Caco-2 (cell line): ENCODE results near the gene EMX1. TPM values are rescaled to one million over a fixed set of nuclear protein-coding genes. Genes with fewer than 3 reads are reported as not detected.

ENCODE experiments used
- BruUV-seq: library from RNA; stranded (reverse); fragments of 400-500 nt; replicated peaks from 2 replicates; lab custom pipeline; 2021; lab: Mats Ljungman, UMichigan
- CTCF ChIA-PET: fragments of 300-600 bp; sonication (Branson Sonifier 250); formaldehyde crosslinking; loops from one replicate; lab custom pipeline; 2022; ENCODE audit warnings: antibody characterized with exemption; lab: Charles Lee
- POLR2A ChIA-PET: fragments of 300-600 bp; sonication (Branson Sonifier 250); formaldehyde crosslinking; loops from one replicate; lab custom pipeline; 2022; ENCODE audit warnings: antibody characterized with exemption; lab: Charles Lee
- DNase-seq, 2 experiments: peaks; one replicate each; pipeline versions ENCODE4 v3.0.0 to v3.0.0-alpha.2; 2020 to 2022
- H3K27me3 ChIP-seq: replicated peaks from 2 replicates; pipeline ENCODE4 v1.6.0; 2011; ENCODE audit warnings: low read length; ENCODE audit not compliant: control insufficient read depth, insufficient read depth
- H3K36me3 ChIP-seq: 2 replicates; pipeline ENCODE4 v1.5.1; 2011; ENCODE audit warnings: low read length; ENCODE audit not compliant: control insufficient read depth, insufficient read depth
- H3K4me1 ChIP-seq: fragments of 250-450 bp; sonication (Bioruptor Pico); 2 replicates; pipeline ENCODE4 v1.5.1; 2020; ENCODE audit warnings: mild to moderate bottlenecking
- H3K4me3 ChIP-seq: 2 replicates; pipeline ENCODE4 v1.5.1; 2011; ENCODE audit warnings: low read depth, mild to moderate bottlenecking, control low read depth, low read length
- H3K9me3 ChIP-seq: fragments of 250-450 bp; sonication (Bioruptor Pico); 2 replicates; pipeline ENCODE4 v1.5.1; 2020; ENCODE audit warnings: mild to moderate bottlenecking, moderate library complexity
- H3K27ac Mint-ChIP-seq: one replicate; pipeline ENCODE4 v1.8.0; 2022; ENCODE audit warnings: mixed read lengths; ENCODE audit not compliant: unreplicated experiment
- H3K27me3 Mint-ChIP-seq: one replicate; pipeline ENCODE4 v1.8.0; 2022; ENCODE audit warnings: mixed read lengths; ENCODE audit not compliant: insufficient read depth, unreplicated experiment
- H3K36me3 Mint-ChIP-seq: one replicate; pipeline ENCODE4 v1.8.0; 2022; ENCODE audit warnings: mild to moderate bottlenecking, mixed read lengths; ENCODE audit not compliant: insufficient read depth, unreplicated experiment
- H3K4me1 Mint-ChIP-seq: one replicate; pipeline ENCODE4 v1.8.0; 2022; ENCODE audit warnings: low read depth, mixed read lengths; ENCODE audit not compliant: unreplicated experiment
- H3K4me3 Mint-ChIP-seq: one replicate; pipeline ENCODE4 v1.8.0; 2022; ENCODE audit warnings: mild to moderate bottlenecking, moderate library complexity, mixed read lengths; ENCODE audit not compliant: unreplicated experiment
- H3K9me3 Mint-ChIP-seq: one replicate; pipeline ENCODE4 v1.8.0; 2022; ENCODE audit warnings: mixed read lengths; ENCODE audit not compliant: unreplicated experiment
- intact Hi-C: fragments of 100-400 bp; cut with micrococcal nuclease; formaldehyde crosslinking; loops from one replicate; pipeline ENCODE4 v1.10.0; 2022; ENCODE audit not compliant: unreplicated experiment
- total RNA-seq: library from RNA; stranded (reverse); gene quantifications from 2 replicates; pipeline ENCODE4 v1.2.3, GENCODE V29; 2022
- TF ChIP-seq, protein P1 (sequence below), 2 experiments: fragments of 200-600 bp in 1 of 2; IDR thresholded peaks; 1 replicate in 1 of 2; 2 replicates in 1 of 2; pipeline versions ENCODE4 v1.5.1 to v1.8.0; 2011 to 2022; ENCODE audit warnings: antibody characterized with exemption in 1 of 2, control low read depth in 1 of 2, inconsistent platforms in 1 of 2, low read depth in 1 of 2, low read length in 1 of 2, mild to moderate bottlenecking in 1 of 2, moderate library complexity in 1 of 2; ENCODE audit not compliant: insufficient read depth in 1 of 2, severe bottlenecking in 1 of 2, unreplicated experiment in 1 of 2

The EMX1 gene
- total RNA-seq, 1 experiment from 2014 or later = 3.6 TPM

DNA sequence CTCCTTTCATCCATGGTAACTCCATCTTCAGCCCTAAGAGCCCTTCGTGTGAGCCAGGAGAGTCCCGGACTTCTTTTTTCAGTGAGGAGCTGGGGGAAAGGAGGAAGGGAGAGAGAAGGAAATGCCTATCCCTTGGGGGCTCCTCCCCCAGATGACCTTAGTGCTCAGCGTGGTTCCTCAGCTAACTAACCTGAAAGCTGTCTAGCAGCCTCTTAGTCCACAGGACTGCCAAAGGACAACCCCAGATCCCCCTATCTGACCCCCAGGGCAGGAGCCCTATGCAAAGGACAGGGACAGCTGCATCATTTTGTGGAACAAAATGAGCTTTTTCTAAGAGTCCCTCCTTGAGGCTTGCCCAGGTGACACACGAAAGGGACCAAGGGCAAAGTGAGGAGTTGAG, 22.2 kb upstream of the EMX1 start:
- no peaks in the 10 kb centered on the region for H3K27me3 ChIP-seq
- no peaks in the 10 kb centered on the region; the same call in 1 of the 2 replicates for H3K36me3 ChIP-seq
- Mint-ChIP-seq H3K9me3 (no peaks in the 10 kb centered on the region), H3K36me3 (peaks cover 5% of the 10 kb centered on the region), H3K4me1 (peaks cover 7% of the 10 kb centered on the region), H3K27me3 (peaks cover 7% of the 10 kb centered on the region), H3K27ac (no peak overlapping the region), H3K4me3 (no peak overlapping the region)
- TF ChIP-seq, protein P1, sequence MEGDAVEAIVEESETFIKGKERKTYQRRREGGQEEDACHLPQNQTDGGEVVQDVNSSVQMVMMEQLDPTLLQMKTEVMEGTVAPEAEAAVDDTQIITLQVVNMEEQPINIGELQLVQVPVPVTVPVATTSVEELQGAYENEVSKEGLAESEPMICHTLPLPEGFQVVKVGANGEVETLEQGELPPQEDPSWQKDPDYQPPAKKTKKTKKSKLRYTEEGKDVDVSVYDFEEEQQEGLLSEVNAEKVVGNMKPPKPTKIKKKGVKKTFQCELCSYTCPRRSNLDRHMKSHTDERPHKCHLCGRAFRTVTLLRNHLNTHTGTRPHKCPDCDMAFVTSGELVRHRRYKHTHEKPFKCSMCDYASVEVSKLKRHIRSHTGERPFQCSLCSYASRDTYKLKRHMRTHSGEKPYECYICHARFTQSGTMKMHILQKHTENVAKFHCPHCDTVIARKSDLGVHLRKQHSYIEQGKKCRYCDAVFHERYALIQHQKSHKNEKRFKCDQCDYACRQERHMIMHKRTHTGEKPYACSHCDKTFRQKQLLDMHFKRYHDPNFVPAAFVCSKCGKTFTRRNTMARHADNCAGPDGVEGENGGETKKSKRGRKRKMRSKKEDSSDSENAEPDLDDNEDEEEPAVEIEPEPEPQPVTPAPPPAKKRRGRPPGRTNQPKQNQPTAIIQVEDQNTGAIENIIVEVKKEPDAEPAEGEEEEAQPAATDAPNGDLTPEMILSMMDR (IDR thresholded peaks at IDR 0.05; ENCODE audit: insufficient read depth in 1 of 2, low read depth in 1 of 2, low read length in 1 of 2, severe bottlenecking in 1 of 2, unreplicated experiment in 1 of 2) = no peak
- no peak for DNase-seq
- intact Hi-C loops = no loop called here
- CTCF ChIA-PET = interaction anchor here (1.2 to 1.6 kb wide), 3 partner anchors 8 to 79 kb away, joined by 5 to 8 read pairs (median 6); partner anchors contain the start of genes EMX1 and SPR
- no TSS peak for BruUV-seq
- POLR2A ChIA-PET = no interaction called here
- no peak overlapping the region for H3K4me3 ChIP-seq
- no peaks in the 10 kb centered on the region for H3K4me1 ChIP-seq
- no peaks in the 10 kb centered on the region for H3K9me3 ChIP-seq

GRCh38 chr2:72895759-72896281, 21.5 kb upstream of the EMX1 start:
- CTCF ChIA-PET = interaction anchor here (1.2 to 1.6 kb wide), 3 partner anchors 9 to 78 kb away, joined by 5 to 8 read pairs (median 6); partner anchors contain the start of genes EMX1 and SPR
- H3K4me3 Mint-ChIP-seq = no peak overlapping the region
- Histone ChIP-seq H3K27me3 (no peaks in the 10 kb centered on the region), H3K36me3 (no peaks in the 10 kb centered on the region; the same call in 1 of the 2 replicates), H3K4me3 (no peak overlapping the region), H3K4me1 (no peaks in the 10 kb centered on the region), H3K9me3 (no peaks in the 10 kb centered on the region)
- DNase-seq = no peak
- TF ChIP-seq, protein P1 (IDR thresholded peaks at IDR 0.05; ENCODE audit: insufficient read depth in 1 of 2, low read depth in 1 of 2, low read length in 1 of 2, severe bottlenecking in 1 of 2, unreplicated experiment in 1 of 2) = no peak
- peaks cover 5% of the 10 kb centered on the region for H3K36me3 Mint-ChIP-seq
- no peaks in the 10 kb centered on the region for H3K9me3 Mint-ChIP-seq
- H3K4me1 Mint-ChIP-seq = peaks cover 7% of the 10 kb centered on the region
- POLR2A ChIA-PET = no interaction called here
- peaks cover 11% of the 10 kb centered on the region for H3K27me3 Mint-ChIP-seq
- H3K27ac Mint-ChIP-seq = no peak overlapping the region
- BruUV-seq = no TSS peak
- intact Hi-C loops = no loop called here

DNA sequence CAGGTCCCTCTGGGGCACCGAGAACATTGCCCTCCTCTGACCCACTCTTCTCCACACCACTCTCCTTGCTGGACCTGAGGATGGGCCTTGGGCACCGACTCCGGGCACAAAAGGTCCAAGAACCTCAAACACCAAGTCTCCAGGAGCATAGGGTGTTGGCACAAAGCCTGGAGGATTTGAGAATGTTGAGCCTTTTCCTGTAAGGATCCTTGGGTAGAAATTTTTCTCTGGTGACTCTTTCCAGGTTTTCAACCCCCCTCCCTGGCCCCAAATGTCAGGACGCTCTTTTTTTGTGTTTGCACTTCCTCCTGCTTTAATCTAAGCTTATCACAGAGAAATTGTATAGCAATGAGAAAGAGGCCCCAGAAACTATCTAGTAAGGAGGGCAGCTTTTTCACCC, 20.9 kb upstream of the EMX1 start:
- Mint-ChIP-seq H3K4me3 (no peak overlapping the region), H3K36me3 (peaks cover 4% of the 10 kb centered on the region), H3K27ac (no peak overlapping the region), H3K4me1 (peaks cover 7% of the 10 kb centered on the region), H3K27me3 (peaks cover 15% of the 10 kb centered on the region), H3K9me3 (no peaks in the 10 kb centered on the region)
- intact Hi-C loops = no loop called here
- ChIA-PET POLR2A (no interaction called here), CTCF (interaction anchor here (1.2 to 1.6 kb wide), 2 partner anchors 10 to 77 kb away, joined by 5 to 6 read pairs; partner anchors contain the start of gene SPR)
- H3K4me3 ChIP-seq = no peak overlapping the region
- BruUV-seq = no TSS peak
- no peaks in the 10 kb centered on the region for H3K4me1 ChIP-seq
- TF ChIP-seq, protein P1 (IDR thresholded peaks at IDR 0.05; ENCODE audit: insufficient read depth in 1 of 2, low read depth in 1 of 2, low read length in 1 of 2, severe bottlenecking in 1 of 2, unreplicated experiment in 1 of 2) = no peak
- no peak for DNase-seq
- no peaks in the 10 kb centered on the region for H3K27me3 ChIP-seq
- no peaks in the 10 kb centered on the region; the same call in 1 of the 2 replicates for H3K36me3 ChIP-seq
- H3K9me3 ChIP-seq = no peaks in the 10 kb centered on the region
